NCI-H226 (cell line): ENCODE results near the gene ZNF474.

Source experiments
- DNase-seq: peaks from one replicate; pipeline ENCODE4 v3.0.0-alpha.2; 2015

The ZNF474 gene

GRCh38 chr5:122183098-122183787 is 53.9 kb downstream of the ZNF474 start:
- DNase-seq: peak; percentile 97

- peak; percentile 28 for DNase-seq
Measured at GRCh38 chr5:122183788-122184170, 54.4 kb downstream of the ZNF474 start.

GRCh38 chr5:122184676-122185255 is 55.4 kb downstream of the ZNF474 start:
- no peak for DNase-seq

GRCh38 chr5:122187426-122187825 is 58.1 kb downstream of the ZNF474 start:
- peak; percentile 99 for DNase-seq

- peak; percentile 52 for DNase-seq
Measured at GRCh38 chr5:122190156-122190555, 60.8 kb downstream of the ZNF474 start.

- DNase-seq: peak; percentile 42
Measured at GRCh38 chr5:122192497-122193496, 63.5 kb downstream of the ZNF474 start.

- peak; percentile 46 for DNase-seq
Measured at GRCh38 chr5:122195802-122196394, 66.6 kb downstream of the ZNF474 start.

- no peak for DNase-seq
Measured at GRCh38 chr5:122199146-122199545, 69.8 kb downstream of the ZNF474 start.

- no peak for DNase-seq
Measured at GRCh38 chr5:122200450-122200849, 71.1 kb downstream of the ZNF474 start.

- DNase-seq: no peak
Measured at GRCh38 chr5:122200865-122201264, 71.5 kb downstream of the ZNF474 start.

GRCh38 chr5:122201365-122201764 is 72.0 kb downstream of the ZNF474 start:
- DNase-seq: no peak

- no peak for DNase-seq
Measured at GRCh38 chr5:122202952-122203351, 73.6 kb downstream of the ZNF474 start.
